ENCODE results near the gene CDCP2.

GRCh38 chr1:54159733-54160316, 7.0 kb upstream of the CDCP2 start:
- no peak for TF ChIP-seq POLR2A (IDR thresholded peaks at IDR 0.05)
- TF ChIP-seq CTCF (IDR thresholded peaks at IDR 0.05), result no peak

Measured in body of pancreas (tissue), 4 donors.